Measurements from ENCODE around the gene PPIL4. TPM values are rescaled to one million over a fixed set of nuclear protein-coding genes. Genes with fewer than 3 reads are reported as not detected.

The PPIL4 gene
- total and polyA plus RNA-seq, 2 of the 13 experiments (the other 11 are each of a cell fraction or from before 2014, with no cell fraction given): 5.5 to 46.0 TPM

DNA sequence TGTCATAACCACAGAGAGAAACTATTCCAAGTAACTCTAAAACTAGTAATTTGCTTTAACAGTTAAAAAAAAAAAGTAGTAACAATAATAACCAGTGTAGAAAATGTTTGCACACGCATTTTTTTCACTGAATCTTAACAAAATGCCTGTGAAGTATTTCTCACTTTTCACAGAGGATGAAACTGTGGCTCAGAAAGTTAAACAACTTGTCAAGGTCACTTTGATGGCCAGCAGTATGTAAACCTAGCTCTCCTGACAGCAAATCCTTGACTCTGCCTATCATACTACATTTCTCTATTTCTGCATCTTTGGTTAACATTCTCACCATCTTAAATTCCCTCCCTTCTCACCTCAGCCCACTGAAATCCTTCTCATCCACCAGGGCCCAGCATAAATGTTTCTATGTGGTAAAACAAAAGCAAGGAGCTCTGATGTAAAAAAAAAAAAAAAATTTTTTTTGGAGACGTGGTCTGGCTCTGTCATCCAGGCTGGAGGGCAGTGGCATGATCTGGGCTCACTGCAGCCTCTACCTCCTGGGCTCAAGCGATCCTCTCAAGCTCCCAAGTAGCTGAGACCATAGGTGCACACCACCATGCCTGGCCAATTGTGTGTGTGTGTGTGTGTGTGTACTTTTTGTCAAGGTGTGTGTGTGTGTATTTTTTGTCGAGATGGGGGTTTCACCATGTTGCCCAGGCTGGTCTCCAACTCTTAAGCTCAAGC lies 34.9 kb downstream of the PPIL4 start (continued):
- TF ChIP-seq, protein P1, sequence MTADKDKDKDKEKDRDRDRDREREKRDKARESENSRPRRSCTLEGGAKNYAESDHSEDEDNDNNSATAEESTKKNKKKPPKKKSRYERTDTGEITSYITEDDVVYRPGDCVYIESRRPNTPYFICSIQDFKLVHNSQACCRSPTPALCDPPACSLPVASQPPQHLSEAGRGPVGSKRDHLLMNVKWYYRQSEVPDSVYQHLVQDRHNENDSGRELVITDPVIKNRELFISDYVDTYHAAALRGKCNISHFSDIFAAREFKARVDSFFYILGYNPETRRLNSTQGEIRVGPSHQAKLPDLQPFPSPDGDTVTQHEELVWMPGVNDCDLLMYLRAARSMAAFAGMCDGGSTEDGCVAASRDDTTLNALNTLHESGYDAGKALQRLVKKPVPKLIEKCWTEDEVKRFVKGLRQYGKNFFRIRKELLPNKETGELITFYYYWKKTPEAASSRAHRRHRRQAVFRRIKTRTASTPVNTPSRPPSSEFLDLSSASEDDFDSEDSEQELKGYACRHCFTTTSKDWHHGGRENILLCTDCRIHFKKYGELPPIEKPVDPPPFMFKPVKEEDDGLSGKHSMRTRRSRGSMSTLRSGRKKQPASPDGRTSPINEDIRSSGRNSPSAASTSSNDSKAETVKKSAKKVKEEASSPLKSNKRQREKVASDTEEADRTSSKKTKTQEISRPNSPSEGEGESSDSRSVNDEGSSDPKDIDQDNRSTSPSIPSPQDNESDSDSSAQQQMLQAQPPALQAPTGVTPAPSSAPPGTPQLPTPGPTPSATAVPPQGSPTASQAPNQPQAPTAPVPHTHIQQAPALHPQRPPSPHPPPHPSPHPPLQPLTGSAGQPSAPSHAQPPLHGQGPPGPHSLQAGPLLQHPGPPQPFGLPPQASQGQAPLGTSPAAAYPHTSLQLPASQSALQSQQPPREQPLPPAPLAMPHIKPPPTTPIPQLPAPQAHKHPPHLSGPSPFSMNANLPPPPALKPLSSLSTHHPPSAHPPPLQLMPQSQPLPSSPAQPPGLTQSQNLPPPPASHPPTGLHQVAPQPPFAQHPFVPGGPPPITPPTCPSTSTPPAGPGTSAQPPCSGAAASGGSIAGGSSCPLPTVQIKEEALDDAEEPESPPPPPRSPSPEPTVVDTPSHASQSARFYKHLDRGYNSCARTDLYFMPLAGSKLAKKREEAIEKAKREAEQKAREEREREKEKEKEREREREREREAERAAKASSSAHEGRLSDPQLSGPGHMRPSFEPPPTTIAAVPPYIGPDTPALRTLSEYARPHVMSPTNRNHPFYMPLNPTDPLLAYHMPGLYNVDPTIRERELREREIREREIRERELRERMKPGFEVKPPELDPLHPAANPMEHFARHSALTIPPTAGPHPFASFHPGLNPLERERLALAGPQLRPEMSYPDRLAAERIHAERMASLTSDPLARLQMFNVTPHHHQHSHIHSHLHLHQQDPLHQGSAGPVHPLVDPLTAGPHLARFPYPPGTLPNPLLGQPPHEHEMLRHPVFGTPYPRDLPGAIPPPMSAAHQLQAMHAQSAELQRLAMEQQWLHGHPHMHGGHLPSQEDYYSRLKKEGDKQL (CRISPR knock-in tag; IDR thresholded peaks at IDR 0.05; ENCODE audit: low read depth): 0 out of 2 replicates have a peak, but pooled peaks have one; percentile 17
- TF ChIP-seq KLF15 (CRISPR knock-in tag; IDR thresholded peaks at IDR 0.05; ENCODE audit: borderline replicate concordance) (no peak), RFX5 (IDR thresholded peaks at IDR 0.05; ENCODE audit: low read depth, low read length) (no peak), ZNF703 (CRISPR knock-in tag; IDR thresholded peaks at IDR 0.05; ENCODE audit: borderline replicate concordance) (no peak), DR1 (CRISPR knock-in tag; IDR thresholded peaks at IDR 0.05) (no peak), RAD21 (CRISPR knock-in tag; IDR thresholded peaks at IDR 0.05) (no peak), BRD4 (CRISPR knock-in tag; IDR thresholded peaks at IDR 0.05) (no peak), ZMYM3 (CRISPR knock-in tag; IDR thresholded peaks at IDR 0.05) (no peak), ZNF709 (CRISPR knock-in tag; IDR thresholded peaks at IDR 0.05) (no peak), SP2 (CRISPR knock-in tag; IDR thresholded peaks at IDR 0.05) (no peak), ZFP41 (CRISPR knock-in tag; IDR thresholded peaks at IDR 0.05; ENCODE audit: borderline replicate concordance) (no peak), EP300 (IDR thresholded peaks at IDR 0.05; ENCODE audit: low read depth in 2 of 2, low read length in 2 of 2) (no peak), EP300 (CRISPR knock-in tag; IDR thresholded peaks at IDR 0.05; ENCODE audit: borderline replicate concordance) (no peak)
- TF ChIP-seq, protein P2, sequence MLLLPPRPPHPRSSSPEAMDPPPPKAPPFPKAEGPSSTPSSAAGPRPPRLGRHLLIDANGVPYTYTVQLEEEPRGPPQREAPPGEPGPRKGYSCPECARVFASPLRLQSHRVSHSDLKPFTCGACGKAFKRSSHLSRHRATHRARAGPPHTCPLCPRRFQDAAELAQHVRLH (CRISPR knock-in tag; IDR thresholded peaks at IDR 0.05; ENCODE audit: borderline replicate concordance, low read depth): no peak
- TF ChIP-seq, protein P3, sequence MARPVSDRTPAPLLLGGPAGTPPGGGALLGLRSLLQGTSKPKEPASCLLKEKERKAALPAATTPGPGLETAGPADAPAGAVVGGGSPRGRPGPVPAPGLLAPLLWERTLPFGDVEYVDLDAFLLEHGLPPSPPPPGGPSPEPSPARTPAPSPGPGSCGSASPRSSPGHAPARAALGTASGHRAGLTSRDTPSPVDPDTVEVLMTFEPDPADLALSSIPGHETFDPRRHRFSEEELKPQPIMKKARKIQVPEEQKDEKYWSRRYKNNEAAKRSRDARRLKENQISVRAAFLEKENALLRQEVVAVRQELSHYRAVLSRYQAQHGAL (CRISPR knock-in tag; IDR thresholded peaks at IDR 0.05; ENCODE audit: not compliant biosample characterization): no peak
- TF ChIP-seq, protein P4, sequence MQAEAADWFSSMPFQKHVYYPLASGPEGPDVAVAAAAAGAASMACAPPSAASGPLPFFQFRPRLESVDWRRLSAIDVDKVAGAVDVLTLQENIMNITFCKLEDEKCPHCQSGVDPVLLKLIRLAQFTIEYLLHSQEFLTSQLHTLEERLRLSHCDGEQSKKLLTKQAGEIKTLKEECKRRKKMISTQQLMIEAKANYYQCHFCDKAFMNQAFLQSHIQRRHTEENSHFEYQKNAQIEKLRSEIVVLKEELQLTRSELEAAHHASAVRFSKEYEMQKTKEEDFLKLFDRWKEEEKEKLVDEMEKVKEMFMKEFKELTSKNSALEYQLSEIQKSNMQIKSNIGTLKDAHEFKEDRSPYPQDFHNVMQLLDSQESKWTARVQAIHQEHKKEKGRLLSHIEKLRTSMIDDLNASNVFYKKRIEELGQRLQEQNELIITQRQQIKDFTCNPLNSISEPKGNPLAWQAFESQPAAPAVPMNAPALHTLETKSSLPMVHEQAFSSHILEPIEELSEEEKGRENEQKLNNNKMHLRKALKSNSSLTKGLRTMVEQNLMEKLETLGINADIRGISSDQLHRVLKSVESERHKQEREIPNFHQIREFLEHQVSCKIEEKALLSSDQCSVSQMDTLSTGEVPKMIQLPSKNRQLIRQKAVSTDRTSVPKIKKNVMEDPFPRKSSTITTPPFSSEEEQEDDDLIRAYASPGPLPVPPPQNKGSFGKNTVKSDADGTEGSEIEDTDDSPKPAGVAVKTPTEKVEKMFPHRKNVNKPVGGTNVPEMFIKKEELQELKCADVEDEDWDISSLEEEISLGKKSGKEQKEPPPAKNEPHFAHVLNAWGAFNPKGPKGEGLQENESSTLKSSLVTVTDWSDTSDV (CRISPR knock-in tag; IDR thresholded peaks at IDR 0.05): no peak
- TF ChIP-seq, protein P5, sequence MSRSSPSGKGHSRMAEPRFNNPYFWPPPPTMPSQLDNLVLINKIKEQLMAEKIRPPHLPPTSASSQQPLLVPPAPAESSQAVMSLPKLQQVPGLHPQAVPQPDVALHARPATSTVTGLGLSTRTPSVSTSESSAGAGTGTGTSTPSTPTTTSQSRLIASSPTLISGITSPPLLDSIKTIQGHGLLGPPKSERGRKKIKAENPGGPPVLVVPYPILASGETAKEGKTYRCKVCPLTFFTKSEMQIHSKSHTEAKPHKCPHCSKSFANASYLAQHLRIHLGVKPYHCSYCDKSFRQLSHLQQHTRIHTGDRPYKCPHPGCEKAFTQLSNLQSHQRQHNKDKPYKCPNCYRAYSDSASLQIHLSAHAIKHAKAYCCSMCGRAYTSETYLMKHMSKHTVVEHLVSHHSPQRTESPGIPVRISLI (CRISPR knock-in tag; IDR thresholded peaks at IDR 0.05; ENCODE audit: borderline replicate concordance): peak; percentile 76; the same call in 1 of the 2 replicates
